WTC11 (cell line): Measurements from ENCODE around the gene ELFN1.

Source experiments
- ATF2 ChIP-seq: sonication (generic); formaldehyde crosslinking; IDR thresholded peaks from 2 replicates; pipeline ENCODE4 v1.8.1; 2022; ENCODE audit warnings: low read depth, missing genetic modification reagents, borderline replicate concordance
- CTCF ChIP-seq: fragments of 200-600 bp; IDR thresholded peaks from 2 replicates; pipeline ENCODE4 v1.8.0; 2022; ENCODE audit warnings: antibody characterized with exemption
- GABPB1 ChIP-seq: sonication (generic); formaldehyde crosslinking; IDR thresholded peaks from 2 replicates; pipeline ENCODE4 v1.8.1; 2023; ENCODE audit warnings: mild to moderate bottlenecking, missing genetic modification reagents
- MAX ChIP-seq: sonication (generic); formaldehyde crosslinking; IDR thresholded peaks from 2 replicates; pipeline ENCODE4 v1.8.0; 2022; ENCODE audit warnings: mild to moderate bottlenecking, missing genetic modification reagents
- PREB ChIP-seq: sonication (generic); formaldehyde crosslinking; IDR thresholded peaks from 2 replicates; pipeline ENCODE4 v1.8.1; 2022; ENCODE audit warnings: mild to moderate bottlenecking, missing genetic modification reagents, moderate library complexity, borderline replicate concordance
- ZNF423 ChIP-seq: fragments of 250-450 bp; sonication (Bioruptor Pico); IDR thresholded peaks from 2 replicates; pipeline ENCODE4 v2.1.2; 2022; ENCODE audit warnings: mild to moderate bottlenecking, moderate library complexity

- TF ChIP-seq GABPB1 (CRISPR knock-in tag) (no peak), ATF2 (CRISPR knock-in tag) (no peak), ZNF423 (no peak), CTCF (peak; percentile 72), PREB (CRISPR knock-in tag) (no peak), MAX (CRISPR knock-in tag) (no peak)
Measured at GRCh38 chr7:1664711-1665548, 5.1 kb upstream of the ELFN1 start.
